ENCODE measurements around the gene DPYD. TPM values are rescaled to one million over a fixed set of nuclear protein-coding genes. Genes with fewer than 3 reads are reported as not detected.

The DPYD gene
- polyA plus RNA-seq, 1 of the 3 experiments (the other 2 are of a cell fraction), result 23.0 TPM

- 90% methylated on average over 1 of the region's 1 CpG for WGBS (ENCODE audit: low lambda C conversion rate)
- peaks cover 0 to 30% of the 10 kb centered on the region in 2 experiments for H3K36me3 ChIP-seq (replicated peaks in 1 of 2; ENCODE audit: control insufficient read depth in 1 of 2, insufficient read depth in 2 of 2, low read length in 1 of 2)
- no peaks in the 10 kb centered on the region for H3K9me2 ChIP-seq
- H3F3A ChIP-seq (replicated peaks; ENCODE audit: insufficient read depth), result peaks cover 18% of the 10 kb centered on the region
- no peak overlapping the region for H2AFZ ChIP-seq (ENCODE audit: low read depth)
- no peaks in the 10 kb centered on the region for H3K79me2 ChIP-seq (ENCODE audit: insufficient read depth)
- no peak overlapping the region for H3K4me2 ChIP-seq
- DNase-seq, result no peak
- no peak overlapping the region for H3K9ac ChIP-seq
- H3K27me3 ChIP-seq (ENCODE audit: insufficient read depth), result no peaks in the 10 kb centered on the region
- TF ChIP-seq IRF3 (IDR thresholded peaks at IDR 0.05; ENCODE audit: low read depth, low read length), result no peak
- no peak for TF ChIP-seq FOXM1 (IDR thresholded peaks at IDR 0.05; ENCODE audit: low read depth)
- no peak for TF ChIP-seq GATA2 (CRISPR knock-in tag; IDR thresholded peaks at IDR 0.05)
- no peak for TF ChIP-seq YY1 (IDR thresholded peaks at IDR 0.05; ENCODE audit: low read depth)
- TF ChIP-seq MEF2A (IDR thresholded peaks at IDR 0.05; ENCODE audit: borderline replicate concordance, low read depth), result no peak
- no peak for TF ChIP-seq SMC3 (IDR thresholded peaks at IDR 0.05; ENCODE audit: low read depth, low read length)
- TF ChIP-seq ZBTB33 (IDR thresholded peaks at IDR 0.05; ENCODE audit: borderline replicate concordance, low read depth), result no peak
- no peak for TF ChIP-seq NRF1 (IDR thresholded peaks at IDR 0.05; ENCODE audit: low read depth, low read length)
- no peak for TF ChIP-seq PBX3 (IDR thresholded peaks at IDR 0.05)
- TF ChIP-seq JUND (IDR thresholded peaks at IDR 0.05), result no peak
- TF ChIP-seq, protein P1, sequence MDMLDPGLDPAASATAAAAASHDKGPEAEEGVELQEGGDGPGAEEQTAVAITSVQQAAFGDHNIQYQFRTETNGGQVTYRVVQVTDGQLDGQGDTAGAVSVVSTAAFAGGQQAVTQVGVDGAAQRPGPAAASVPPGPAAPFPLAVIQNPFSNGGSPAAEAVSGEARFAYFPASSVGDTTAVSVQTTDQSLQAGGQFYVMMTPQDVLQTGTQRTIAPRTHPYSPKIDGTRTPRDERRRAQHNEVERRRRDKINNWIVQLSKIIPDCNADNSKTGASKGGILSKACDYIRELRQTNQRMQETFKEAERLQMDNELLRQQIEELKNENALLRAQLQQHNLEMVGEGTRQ (IDR thresholded peaks at IDR 0.05; ENCODE audit: borderline replicate concordance, low read depth, low read length), result no peak
- TF ChIP-seq TAF1 (IDR thresholded peaks at IDR 0.05; ENCODE audit: borderline replicate concordance, low read depth, low read length), result no peak
- no peak for TF ChIP-seq RXRA (IDR thresholded peaks at IDR 0.05; ENCODE audit: borderline replicate concordance, low read depth)
- TF ChIP-seq EZH2phosphoT487 (IDR thresholded peaks at IDR 0.05; ENCODE audit: borderline replicate concordance, low read depth), result no peak
- no peak for TF ChIP-seq TCF12 (IDR thresholded peaks at IDR 0.05)
- no peak for TF ChIP-seq TEAD4 (IDR thresholded peaks at IDR 0.05; ENCODE audit: borderline replicate concordance, insufficient read depth)
- TF ChIP-seq EP300 (IDR thresholded peaks at IDR 0.05; ENCODE audit: borderline replicate concordance in 1 of 2, low read depth in 1 of 2, low read length in 1 of 2), result no peak
- no peak for TF ChIP-seq RAD21 (IDR thresholded peaks at IDR 0.05; ENCODE audit: low read length)
- no peak for TF ChIP-seq NFIC (IDR thresholded peaks at IDR 0.05; ENCODE audit: borderline replicate concordance)
- TF ChIP-seq, protein P2, sequence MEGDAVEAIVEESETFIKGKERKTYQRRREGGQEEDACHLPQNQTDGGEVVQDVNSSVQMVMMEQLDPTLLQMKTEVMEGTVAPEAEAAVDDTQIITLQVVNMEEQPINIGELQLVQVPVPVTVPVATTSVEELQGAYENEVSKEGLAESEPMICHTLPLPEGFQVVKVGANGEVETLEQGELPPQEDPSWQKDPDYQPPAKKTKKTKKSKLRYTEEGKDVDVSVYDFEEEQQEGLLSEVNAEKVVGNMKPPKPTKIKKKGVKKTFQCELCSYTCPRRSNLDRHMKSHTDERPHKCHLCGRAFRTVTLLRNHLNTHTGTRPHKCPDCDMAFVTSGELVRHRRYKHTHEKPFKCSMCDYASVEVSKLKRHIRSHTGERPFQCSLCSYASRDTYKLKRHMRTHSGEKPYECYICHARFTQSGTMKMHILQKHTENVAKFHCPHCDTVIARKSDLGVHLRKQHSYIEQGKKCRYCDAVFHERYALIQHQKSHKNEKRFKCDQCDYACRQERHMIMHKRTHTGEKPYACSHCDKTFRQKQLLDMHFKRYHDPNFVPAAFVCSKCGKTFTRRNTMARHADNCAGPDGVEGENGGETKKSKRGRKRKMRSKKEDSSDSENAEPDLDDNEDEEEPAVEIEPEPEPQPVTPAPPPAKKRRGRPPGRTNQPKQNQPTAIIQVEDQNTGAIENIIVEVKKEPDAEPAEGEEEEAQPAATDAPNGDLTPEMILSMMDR (IDR thresholded peaks at IDR 0.05), result no peak
- no peak overlapping the region for H3K27ac ChIP-seq (ENCODE audit: low read depth in 2 of 2, low read length in 1 of 2)
- POLR2A ChIA-PET, result no interaction called here
- peaks cover 0 to 4% of the 10 kb centered on the region in 2 experiments; a peak in 2 of 4 replicates for H3K4me1 ChIP-seq (ENCODE audit: control insufficient read depth in 1 of 2, insufficient read depth in 2 of 2, low read depth in 1 of 2, low read length in 1 of 2)
- H4K20me1 ChIP-seq (ENCODE audit: insufficient read depth), result no peaks in the 10 kb centered on the region
- no peak overlapping the region for H3K4me3 ChIP-seq (ENCODE audit: low read depth in 2 of 2, low read length in 1 of 2)
- CTCF ChIA-PET, result interaction anchor here (1.4 kb wide), 1 partner anchor 19 kb away, joined by 3 read pairs; no protein-coding TSS in a partner anchor
- peaks cover 15% of the 10 kb centered on the region for H3K9me3 ChIP-seq
Measured at GRCh38 chr1:97281962-97282361, 638.9 kb downstream of the DPYD start.
